KOPT-K1 (cell line): Measurements from ENCODE around the gene FGA.
A peak's percentile ranks its signal among the peaks of the same experiment; 100 is the strongest.

ENCODE experiments used
- H3K27ac ChIP-seq: fragments of 200-600 bp; sonication (generic); 2 replicates; pipeline ENCODE4 v1.5.1; 2016; ENCODE audit warnings: antibody characterized with exemption, mild to moderate bottlenecking, low read depth, low read length; ENCODE audit not compliant: poor library complexity, severe bottlenecking
- H3K36me3 ChIP-seq: fragments of 200-600 bp; sonication (generic); 2 replicates; pipeline ENCODE4 v1.5.1; 2017; ENCODE audit warnings: antibody characterized with exemption, mild to moderate bottlenecking, low read length, moderate library complexity; ENCODE audit not compliant: insufficient read depth
- H3K9me3 ChIP-seq: fragments of 200-600 bp; sonication (generic); 2 replicates; pipeline ENCODE4 v1.5.1; 2017; ENCODE audit warnings: antibody characterized with exemption, low read length, mild to moderate bottlenecking; ENCODE audit not compliant: insufficient read depth, poor library complexity, severe bottlenecking

The FGA gene

GRCh38 chr4:154574311-154574710 lies 16.2 kb downstream of the FGA start:
- no peak overlapping the region for H3K27ac ChIP-seq
- no peaks in the 10 kb centered on the region for H3K36me3 ChIP-seq
- no peaks in the 10 kb centered on the region for H3K9me3 ChIP-seq

- H3K27ac ChIP-seq: no peak overlapping the region
- no peaks in the 10 kb centered on the region for H3K36me3 ChIP-seq
- no peaks in the 10 kb centered on the region for H3K9me3 ChIP-seq
Measured at GRCh38 chr4:154573190-154573870, 17.2 kb downstream of the FGA start.

- no peaks in the 10 kb centered on the region for H3K36me3 ChIP-seq
- no peaks in the 10 kb centered on the region for H3K9me3 ChIP-seq
- no peak overlapping the region for H3K27ac ChIP-seq
Measured at GRCh38 chr4:154569584-154569983, 21.0 kb downstream of the FGA start.

GRCh38 chr4:154569028-154569427 lies 21.5 kb downstream of the FGA start:
- no peak overlapping the region for H3K27ac ChIP-seq
- H3K9me3 ChIP-seq: no peaks in the 10 kb centered on the region
- no peaks in the 10 kb centered on the region for H3K36me3 ChIP-seq

DNA sequence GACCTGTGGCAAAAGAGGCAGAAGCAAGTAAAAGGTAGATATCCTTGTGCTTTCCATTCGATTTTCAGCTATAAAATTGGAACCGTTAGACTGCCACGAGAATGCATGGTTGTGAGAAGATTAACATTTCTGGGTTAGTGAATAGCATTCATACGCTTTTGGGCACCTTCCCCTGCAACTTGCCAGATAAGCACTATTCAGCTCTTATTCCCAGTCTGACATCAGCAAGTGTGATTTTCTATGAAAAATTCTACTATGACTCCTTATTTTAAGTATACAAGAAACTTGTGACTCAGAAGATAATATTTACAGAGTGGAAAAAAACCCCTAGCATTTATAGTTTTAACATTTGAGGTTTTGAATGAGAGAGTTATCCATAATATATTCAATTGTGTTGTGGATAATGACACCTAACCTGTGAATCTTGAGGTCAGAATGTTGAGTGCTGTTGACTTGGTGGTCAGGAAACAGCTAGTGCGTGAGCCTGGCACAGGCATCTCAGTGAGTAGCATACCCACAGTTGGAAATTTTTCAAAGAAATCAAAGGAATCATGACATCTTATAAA lies 23.8 kb downstream of the FGA start:
- Histone ChIP-seq H3K9me3 (no peaks in the 10 kb centered on the region), H3K36me3 (no peaks in the 10 kb centered on the region), H3K27ac (no peak overlapping the region)

GRCh38 chr4:154565704-154566103 lies 24.8 kb downstream of the FGA start:
- Histone ChIP-seq H3K27ac (no peak overlapping the region), H3K9me3 (no peaks in the 10 kb centered on the region), H3K36me3 (no peaks in the 10 kb centered on the region)

DNA sequence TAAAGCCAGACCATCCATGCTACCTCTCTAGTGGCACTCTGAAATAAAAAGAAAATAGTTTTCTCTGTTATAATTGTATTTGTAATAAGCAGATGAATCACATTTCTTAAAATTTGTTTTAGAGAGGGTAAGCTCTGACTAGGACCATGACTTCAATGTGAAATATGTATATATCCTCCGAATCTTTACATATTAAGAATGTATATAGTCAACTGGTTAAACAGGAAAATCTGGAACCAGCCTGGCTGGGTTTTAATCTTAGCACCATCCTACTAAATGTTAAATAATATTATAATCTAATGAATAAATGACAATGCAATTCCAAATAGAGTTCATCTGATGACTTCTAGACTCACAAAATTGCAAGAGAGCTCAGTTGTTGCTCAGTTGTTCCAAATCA lies 26.2 kb downstream of the FGA start:
- no peaks in the 10 kb centered on the region for H3K9me3 ChIP-seq
- H3K27ac ChIP-seq: no peak overlapping the region
- no peaks in the 10 kb centered on the region for H3K36me3 ChIP-seq

DNA sequence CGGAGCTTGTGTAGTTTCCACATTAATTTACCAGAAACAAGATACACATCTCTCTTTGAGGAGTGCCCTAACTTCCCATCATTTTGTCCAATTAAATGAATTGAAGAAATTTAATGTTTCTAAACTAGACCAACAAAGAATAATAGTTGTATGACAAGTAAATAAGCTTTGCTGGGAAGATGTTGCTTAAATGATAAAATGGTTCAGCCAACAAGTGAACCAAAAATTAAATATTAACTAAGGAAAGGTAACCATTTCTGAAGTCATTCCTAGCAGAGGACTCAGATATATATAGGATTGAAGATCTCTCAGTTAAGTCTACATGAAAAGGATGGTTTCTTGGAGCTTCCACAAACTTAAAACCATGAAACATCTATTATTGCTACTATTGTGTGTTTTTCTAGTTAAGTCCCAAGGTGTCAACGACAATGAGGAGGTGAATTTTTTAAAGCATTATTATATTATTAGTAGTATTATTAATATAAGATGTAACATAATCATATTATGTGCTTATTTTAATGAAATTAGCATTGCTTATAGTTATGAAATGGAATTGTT lies 27.8 kb downstream of the FGA start, which contains the start of gene FGB:
TSS of gene FGB (plus strand) at position 315 of the 558 bp plus-strand sequence. CDS start at position 323, 8 bp downstream.
- no peaks in the 10 kb centered on the region for H3K9me3 ChIP-seq
- H3K27ac ChIP-seq: no peak within 1 kb of the TSS
- no peaks in the 10 kb centered on the region for H3K36me3 ChIP-seq

DNA sequence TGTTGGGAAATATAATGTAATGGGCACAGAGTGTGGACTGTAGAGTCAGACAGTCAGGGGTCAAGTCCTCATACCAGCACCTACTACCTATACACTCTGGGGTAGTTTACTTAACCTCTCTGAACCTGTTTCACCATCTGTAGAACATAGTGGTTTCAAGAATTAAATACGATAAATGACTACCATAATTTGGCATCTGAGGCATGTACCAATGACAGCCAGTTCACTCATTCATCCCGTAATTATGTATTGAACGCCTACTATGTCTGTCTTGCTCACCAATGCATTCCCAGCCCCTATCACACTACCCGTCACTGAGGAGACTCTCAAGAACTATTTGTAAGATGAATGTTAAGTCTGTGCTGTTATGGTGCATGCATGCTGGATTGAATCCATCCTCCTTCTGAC lies 29.7 kb downstream of the FGA start:
- Histone ChIP-seq H3K27ac (no peak overlapping the region), H3K9me3 (no peaks in the 10 kb centered on the region), H3K36me3 (no peaks in the 10 kb centered on the region)

DNA sequence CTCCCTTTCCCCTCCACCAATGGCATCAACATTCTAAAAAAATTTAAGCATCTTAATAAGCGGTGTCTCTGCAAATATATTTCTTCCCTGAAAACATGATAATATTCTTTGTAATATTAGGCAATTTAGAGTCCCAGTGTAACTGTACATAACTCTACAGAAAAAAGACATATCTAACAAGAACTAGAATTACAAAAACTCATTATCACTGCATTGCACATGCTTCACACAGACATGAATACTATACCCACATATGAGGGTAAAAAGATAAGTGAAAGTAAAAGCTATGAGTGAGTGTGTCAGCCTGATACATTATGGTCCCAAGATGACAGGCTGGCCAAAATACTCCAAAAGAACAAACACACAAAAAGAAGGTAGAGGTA lies 30.1 kb downstream of the FGA start:
- H3K36me3 ChIP-seq: no peaks in the 10 kb centered on the region
- no peak overlapping the region for H3K27ac ChIP-seq

GRCh38 chr4:154559494-154560418 lies 30.8 kb downstream of the FGA start:
- Histone ChIP-seq H3K36me3 (no peaks in the 10 kb centered on the region), H3K27ac (no peak overlapping the region), H3K9me3 (no peaks in the 10 kb centered on the region)

More for the DNA sequence above, 30.1 kb downstream of the FGA start:
- no peaks in the 10 kb centered on the region for H3K9me3 ChIP-seq

DNA sequence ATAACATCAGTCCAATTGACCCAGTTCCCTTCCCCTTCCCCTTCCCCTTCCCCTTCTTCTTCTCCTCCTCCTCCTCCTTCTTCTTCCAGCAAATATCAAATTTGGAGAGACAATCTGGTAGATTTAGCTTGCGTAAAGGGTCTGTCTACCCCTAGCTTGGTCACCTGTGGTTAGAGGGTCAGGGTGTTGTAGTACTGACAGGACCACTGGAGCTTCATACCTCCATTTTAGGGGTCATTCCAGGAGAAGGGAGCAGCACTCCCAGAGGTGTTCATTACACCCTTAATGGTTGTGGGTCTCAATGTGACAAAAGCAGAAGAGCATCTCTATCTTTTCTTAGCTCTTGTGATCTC lies 31.4 kb downstream of the FGA start:
- no peaks in the 10 kb centered on the region for H3K36me3 ChIP-seq
- H3K27ac ChIP-seq: no peak overlapping the region

GRCh38 chr4:154551872-154552686 lies 38.5 kb downstream of the FGA start:
- peaks cover 9% of the 10 kb centered on the region for H3K36me3 ChIP-seq
- no peaks in the 10 kb centered on the region for H3K9me3 ChIP-seq
- no peak overlapping the region for H3K27ac ChIP-seq

More for the DNA sequence above, 31.4 kb downstream of the FGA start:
- no peaks in the 10 kb centered on the region for H3K9me3 ChIP-seq

GRCh38 chr4:154549894-154550790 lies 40.4 kb downstream of the FGA start, which contains the start of gene PLRG1:
PLRG1 (minus strand) TSS chr4:154550400; CDS start chr4:154550308, 92 bp downstream.
- Histone ChIP-seq H3K27ac (peak within 1 kb of the TSS; percentile 68), H3K36me3 (peaks cover 28% of the 10 kb centered on the region), H3K9me3 (no peaks in the 10 kb centered on the region)
